ENCODE results near the gene SORBS1. TPM values are rescaled to one million over a fixed set of nuclear protein-coding genes. Genes with fewer than 3 reads are reported as not detected.

SORBS1 gene
- total and polyA plus RNA-seq, 2 donors (not counting 3 experiments of a cell fraction or from before 2014, with no cell fraction given), result 2.0 to 7.9 TPM

DNA sequence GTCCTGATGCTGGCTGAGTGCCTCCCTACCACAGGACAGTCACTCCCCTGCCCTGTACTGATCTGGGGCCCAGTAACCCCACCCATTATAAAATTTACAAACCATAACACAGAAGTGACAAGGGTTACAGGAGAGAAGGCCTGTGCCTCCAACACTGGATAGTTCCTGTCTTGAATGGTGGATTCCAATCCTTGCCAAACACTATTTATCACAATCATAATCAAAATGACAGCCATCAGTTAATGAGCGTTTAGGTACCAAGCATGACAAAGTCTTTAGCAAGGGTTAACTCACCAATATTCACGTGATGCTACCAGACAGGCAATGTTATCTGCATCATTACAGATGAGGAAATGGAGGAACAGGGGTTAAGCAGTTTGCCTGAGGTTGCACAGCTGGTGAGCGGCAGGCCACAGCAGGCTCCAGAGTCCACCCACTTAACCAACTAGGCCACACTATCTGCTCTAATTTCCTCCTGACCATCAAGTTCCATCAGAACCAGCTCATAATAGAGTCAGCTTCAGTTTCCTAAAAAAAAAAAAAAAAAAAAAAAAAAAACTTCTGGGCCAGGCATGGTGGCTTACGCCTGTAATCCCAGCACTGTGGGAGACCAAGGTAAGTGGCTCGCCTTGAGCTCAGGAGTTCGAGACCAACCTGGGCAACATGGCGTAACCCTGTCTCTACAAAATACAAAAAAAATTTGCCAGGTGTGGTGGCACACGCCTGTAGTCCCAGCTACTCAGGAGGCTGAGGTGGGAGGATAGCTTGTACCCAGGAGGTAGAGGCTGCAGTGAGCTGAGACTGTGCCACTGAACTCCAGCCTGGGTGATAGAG is 284.6 kb downstream of the SORBS1 start:
- BruUV-seq (replicated peaks), result no TSS peak
- Histone ChIP-seq H4K20me1 (replicated peaks; ENCODE audit: control insufficient read depth, extremely low read depth, insufficient read depth, low read length) (no peaks in the 10 kb centered on the region), H3K4me2 (ENCODE audit: insufficient read depth, low read length) (no peak overlapping the region), H3K79me2 (ENCODE audit: control insufficient read depth, insufficient read depth, low read length) (peaks cover 61% of the 10 kb centered on the region), H3K9ac (replicated peaks; ENCODE audit: extremely low read depth, insufficient read depth, low read length) (no peak overlapping the region), H3K27ac (ENCODE audit: insufficient read depth, low read depth, low read length) (no peak overlapping the region), H3K4me3 (replicated peaks in 1 of 3; ENCODE audit: insufficient read depth in 1 of 3, low read depth in 1 of 3, low read length in 3 of 3) (no peak overlapping the region), H3K4me1 (ENCODE audit: control insufficient read depth, extremely low read depth, insufficient read depth, low read length) (peaks cover 20% of the 10 kb centered on the region), H2AFZ (ENCODE audit: low read depth, low read length) (no peak overlapping the region), H3K9me3 (replicated peaks; ENCODE audit: control insufficient read depth, insufficient read depth, low read length) (no peaks in the 10 kb centered on the region), H3K27me3 (ENCODE audit: control insufficient read depth in 2 of 2, insufficient read depth in 2 of 2, low read length in 2 of 2) (no peaks in the 10 kb centered on the region), H3K36me3 (ENCODE audit: control insufficient read depth in 2 of 2, extremely low read depth in 1 of 2, insufficient read depth in 2 of 2, low read length in 2 of 2) (no peaks in the 10 kb centered on the region), H3K9me1 (replicated peaks; ENCODE audit: control insufficient read depth, extremely low read depth, insufficient read depth, low read length) (no peaks in the 10 kb centered on the region)
- DNase-seq (ENCODE audit: low read depth, low spot score) (no peak), FAIRE-seq (no peak)
- TF ChIP-seq, protein P1, sequence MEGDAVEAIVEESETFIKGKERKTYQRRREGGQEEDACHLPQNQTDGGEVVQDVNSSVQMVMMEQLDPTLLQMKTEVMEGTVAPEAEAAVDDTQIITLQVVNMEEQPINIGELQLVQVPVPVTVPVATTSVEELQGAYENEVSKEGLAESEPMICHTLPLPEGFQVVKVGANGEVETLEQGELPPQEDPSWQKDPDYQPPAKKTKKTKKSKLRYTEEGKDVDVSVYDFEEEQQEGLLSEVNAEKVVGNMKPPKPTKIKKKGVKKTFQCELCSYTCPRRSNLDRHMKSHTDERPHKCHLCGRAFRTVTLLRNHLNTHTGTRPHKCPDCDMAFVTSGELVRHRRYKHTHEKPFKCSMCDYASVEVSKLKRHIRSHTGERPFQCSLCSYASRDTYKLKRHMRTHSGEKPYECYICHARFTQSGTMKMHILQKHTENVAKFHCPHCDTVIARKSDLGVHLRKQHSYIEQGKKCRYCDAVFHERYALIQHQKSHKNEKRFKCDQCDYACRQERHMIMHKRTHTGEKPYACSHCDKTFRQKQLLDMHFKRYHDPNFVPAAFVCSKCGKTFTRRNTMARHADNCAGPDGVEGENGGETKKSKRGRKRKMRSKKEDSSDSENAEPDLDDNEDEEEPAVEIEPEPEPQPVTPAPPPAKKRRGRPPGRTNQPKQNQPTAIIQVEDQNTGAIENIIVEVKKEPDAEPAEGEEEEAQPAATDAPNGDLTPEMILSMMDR (IDR thresholded peaks at IDR 0.05; ENCODE audit: extremely low read depth in 1 of 2, insufficient read depth in 1 of 2, low read depth in 1 of 2, low read length in 2 of 2), result no peak
- TF ChIP-seq GATA2 (IDR thresholded peaks at IDR 0.05; ENCODE audit: insufficient read depth, insufficient read length, low read depth, low read length), result no peak
- TF ChIP-seq JUN (IDR thresholded peaks at IDR 0.05; ENCODE audit: borderline replicate concordance, insufficient read depth, insufficient read length, low read depth), result no peak
- TF ChIP-seq FOS (IDR thresholded peaks at IDR 0.05; ENCODE audit: borderline replicate concordance, insufficient read depth, low read length), result no peak
- intact Hi-C loops (cut with micrococcal nuclease) (no loop called here), dilution Hi-C loops (cut with MboI; ENCODE audit: extremely low pct_ligation_motif_present, low sequenced_read_pairs) (no loop called here)
- CTCF ChIA-PET, result interaction anchor here (1.2 to 3.6 kb wide), 5 partner anchors 12 to 89 kb away, joined by 4 to 16 read pairs (median 6); no protein-coding TSS in a partner anchor
- POLR2A ChIA-PET, result interaction anchor here (0.6 kb wide), 2 partner anchors 22 to 46 kb away, joined by 4 to 5 read pairs; no protein-coding TSS in a partner anchor

Data from endothelial cell of umbilical vein (primary cell).